GM04503 (cell line): ENCODE results near the gene SLC36A4.
"Not testable (repeated sequence)": the region's sequence is repeated elsewhere in the genome, so short reads cannot be mapped to it uniquely, and the experiment has no call there.

ENCODE experiments used
- DNase-seq: peaks from one replicate; pipeline ENCODE4 v3.0.0-alpha.2; 2012; ENCODE audit warnings: low read depth

The SLC36A4 gene

GRCh38 chr11:93194673-93195291 lies 3.0 kb downstream of the SLC36A4 start:
- no peak for DNase-seq

GRCh38 chr11:93193731-93194130 lies 4.1 kb downstream of the SLC36A4 start:
- DNase-seq: no peak

GRCh38 chr11:93192163-93192562 lies 5.6 kb downstream of the SLC36A4 start:
- DNase-seq: no peak

GRCh38 chr11:93189462-93189861 lies 8.3 kb downstream of the SLC36A4 start:
- no peak for DNase-seq

GRCh38 chr11:93188726-93189125 lies 9.1 kb downstream of the SLC36A4 start:
- no peak for DNase-seq

- DNase-seq: no peak
These were observed 10.5 kb downstream of the SLC36A4 start for GRCh38 chr11:93187290-93187689.

- DNase-seq: not testable (repeated sequence)
These were observed 19.9 kb downstream of the SLC36A4 start for GRCh38 chr11:93177891-93178290.

GRCh38 chr11:93169950-93170561 lies 27.7 kb downstream of the SLC36A4 start:
- no peak for DNase-seq

- DNase-seq: no peak
These were observed 28.6 kb downstream of the SLC36A4 start for GRCh38 chr11:93169143-93169542.

- no peak for DNase-seq
These were observed 30.9 kb downstream of the SLC36A4 start for GRCh38 chr11:93166862-93167261.

GRCh38 chr11:93166194-93166593 lies 31.6 kb downstream of the SLC36A4 start:
- DNase-seq: no peak

GRCh38 chr11:93160808-93161207 lies 37.0 kb downstream of the SLC36A4 start:
- DNase-seq: no peak

GRCh38 chr11:93160156-93160555 lies 37.6 kb downstream of the SLC36A4 start:
- no peak for DNase-seq

GRCh38 chr11:93159721-93160120 lies 38.1 kb downstream of the SLC36A4 start:
- no peak for DNase-seq

- no peak for DNase-seq
These were observed 42.1 kb downstream of the SLC36A4 start for GRCh38 chr11:93155738-93156137.

GRCh38 chr11:93145390-93145915 lies 52.3 kb downstream of the SLC36A4 start:
- DNase-seq: no peak

GRCh38 chr11:93143800-93144199 lies 54.0 kb downstream of the SLC36A4 start:
- DNase-seq: no peak

- DNase-seq: no peak
These were observed 54.6 kb downstream of the SLC36A4 start for GRCh38 chr11:93143186-93143585.

GRCh38 chr11:93133488-93134109 lies 64.2 kb downstream of the SLC36A4 start:
- DNase-seq: no peak

- no peak for DNase-seq
These were observed 65.0 kb downstream of the SLC36A4 start for GRCh38 chr11:93132836-93133235.

- no peak for DNase-seq
These were observed 66.1 kb downstream of the SLC36A4 start for GRCh38 chr11:93131709-93132108.

- DNase-seq: no peak
These were observed 69.2 kb downstream of the SLC36A4 start for GRCh38 chr11:93128574-93128973.

GRCh38 chr11:93123351-93123898 lies 74.4 kb downstream of the SLC36A4 start:
- DNase-seq: no peak
